ENCODE results near the gene ELAVL4.

Gene ELAVL4

GRCh38 chr1:50175719-50176639, 67.3 kb downstream of the ELAVL4 start:
- in situ Hi-C loops (cut with HindIII; ENCODE audit: low sequenced_read_pairs): no loop called here

GRCh38 chr1:50177994-50178393, 69.3 kb downstream of the ELAVL4 start:
- in situ Hi-C loops (cut with HindIII; ENCODE audit: low sequenced_read_pairs): no loop called here

GRCh38 chr1:50179639-50180038, 70.9 kb downstream of the ELAVL4 start:
- in situ Hi-C loops (cut with HindIII; ENCODE audit: low sequenced_read_pairs): no loop called here

GRCh38 chr1:50180367-50180766, 71.6 kb downstream of the ELAVL4 start:
- in situ Hi-C loops (cut with HindIII; ENCODE audit: low sequenced_read_pairs): no loop called here

GRCh38 chr1:50181027-50181663, 72.4 kb downstream of the ELAVL4 start:
- in situ Hi-C loops (cut with HindIII; ENCODE audit: low sequenced_read_pairs): no loop called here

GRCh38 chr1:50183378-50184133, 74.8 kb downstream of the ELAVL4 start:
- in situ Hi-C loops (cut with HindIII; ENCODE audit: low sequenced_read_pairs): no loop called here

- in situ Hi-C loops (cut with HindIII; ENCODE audit: low sequenced_read_pairs): no loop called here
These were observed 80.6 kb downstream of the ELAVL4 start for GRCh38 chr1:50189369-50189768.

- in situ Hi-C loops (cut with HindIII; ENCODE audit: low sequenced_read_pairs): no loop called here
These were observed 84.3 kb downstream of the ELAVL4 start for GRCh38 chr1:50193002-50193401.

GRCh38 chr1:50195205-50195604, 86.5 kb downstream of the ELAVL4 start:
- in situ Hi-C loops (cut with HindIII; ENCODE audit: low sequenced_read_pairs): no loop called here

GRCh38 chr1:50196081-50196480, 87.4 kb downstream of the ELAVL4 start:
- in situ Hi-C loops (cut with HindIII; ENCODE audit: low sequenced_read_pairs): no loop called here

GRCh38 chr1:50197216-50197615, 88.5 kb downstream of the ELAVL4 start:
- in situ Hi-C loops (cut with HindIII; ENCODE audit: low sequenced_read_pairs): no loop called here

- in situ Hi-C loops (cut with HindIII; ENCODE audit: low sequenced_read_pairs): no loop called here
These were observed 99.6 kb downstream of the ELAVL4 start for GRCh38 chr1:50208315-50208714.

- in situ Hi-C loops (cut with HindIII; ENCODE audit: low sequenced_read_pairs): no loop called here
These were observed 100.0 kb downstream of the ELAVL4 start for GRCh38 chr1:50208756-50209155.

- in situ Hi-C loops (cut with HindIII; ENCODE audit: low sequenced_read_pairs): no loop called here
These were observed 101.0 kb downstream of the ELAVL4 start for GRCh38 chr1:50209749-50210148.

GRCh38 chr1:50213505-50213904, 104.8 kb downstream of the ELAVL4 start:
- in situ Hi-C loops (cut with HindIII; ENCODE audit: low sequenced_read_pairs): no loop called here

- in situ Hi-C loops (cut with HindIII; ENCODE audit: low sequenced_read_pairs): no loop called here
These were observed 106.0 kb downstream of the ELAVL4 start for GRCh38 chr1:50214717-50215116.

- in situ Hi-C loops (cut with HindIII; ENCODE audit: low sequenced_read_pairs): no loop called here
These were observed 109.8 kb downstream of the ELAVL4 start for GRCh38 chr1:50218344-50219120.

GRCh38 chr1:50228871-50229384, 120.2 kb downstream of the ELAVL4 start:
- in situ Hi-C loops (cut with HindIII; ENCODE audit: low sequenced_read_pairs): no loop called here

GRCh38 chr1:50231209-50231608, 122.5 kb downstream of the ELAVL4 start:
- in situ Hi-C loops (cut with HindIII; ENCODE audit: low sequenced_read_pairs): no loop called here

- in situ Hi-C loops (cut with HindIII; ENCODE audit: low sequenced_read_pairs): no loop called here
These were observed 123.6 kb downstream of the ELAVL4 start for GRCh38 chr1:50232336-50232735.

Measured in endothelial cell of hepatic sinusoid (primary cell).